Central memory CD4-positive, alpha-beta T cell (primary cell): Measurements from ENCODE around the gene LACTB.

Experiments
- DNase-seq: peaks from one replicate; pipeline ENCODE4 v3.0.0; 2022

Gene LACTB

DNA sequence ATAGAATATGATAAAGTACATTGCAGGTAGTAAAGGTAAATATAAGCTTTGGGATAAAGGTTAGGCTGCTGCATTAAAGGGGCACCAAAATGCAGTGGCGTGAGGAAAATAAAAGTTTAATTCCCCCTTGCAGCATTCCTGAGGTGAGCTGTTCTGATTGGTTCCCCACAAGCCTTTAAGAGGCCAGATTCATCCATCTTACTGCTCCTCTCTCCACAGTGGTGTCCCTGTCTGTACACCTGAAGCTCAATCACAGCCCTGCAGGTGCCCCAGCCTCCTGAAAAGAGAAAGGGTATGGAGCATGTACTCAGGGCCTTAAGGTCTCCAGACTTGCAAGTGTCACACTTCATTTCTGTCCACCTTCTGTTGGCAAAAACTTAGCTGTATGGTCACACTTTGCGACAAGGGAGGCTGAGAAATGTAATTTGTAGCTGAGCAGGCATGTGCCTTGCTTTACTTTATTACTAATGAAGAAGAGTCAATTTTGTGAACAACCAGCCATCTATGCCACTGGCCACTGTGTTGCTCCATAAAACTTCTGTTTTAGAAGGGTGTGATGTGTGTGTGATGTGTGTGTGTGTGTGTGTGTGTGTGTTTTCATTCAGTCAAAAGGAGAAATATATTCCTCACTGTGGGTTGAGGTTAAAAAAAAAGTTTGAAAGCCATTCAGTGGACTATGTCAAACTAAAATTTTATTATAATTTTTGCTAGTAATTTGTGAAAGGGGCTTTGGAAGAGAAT lies 12.8 kb downstream of the LACTB start:
- DNase-seq: no peak

DNA sequence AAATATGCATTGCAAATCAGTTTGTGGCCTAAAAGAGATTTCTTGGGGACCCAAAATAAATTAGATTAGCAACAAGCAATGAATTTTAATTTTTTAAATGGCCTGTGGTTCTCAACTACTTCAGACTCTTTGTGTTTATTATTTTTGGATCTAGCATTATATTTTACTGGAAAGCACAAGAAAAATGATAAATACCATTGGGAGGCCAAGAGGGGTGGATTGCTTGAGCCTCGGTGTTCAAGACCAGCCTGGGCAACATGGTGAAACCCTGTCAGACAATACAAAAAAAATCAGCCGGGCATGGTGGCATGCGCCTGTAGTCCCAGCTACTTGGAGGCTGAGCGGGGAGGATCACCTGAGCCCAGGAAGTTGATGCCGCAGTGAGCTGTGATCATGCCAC lies 13.6 kb downstream of the LACTB start:
- no peak for DNase-seq

- no peak for DNase-seq
These were observed 14.1 kb downstream of the LACTB start for GRCh38 chr15:63135804-63136203.

- no peak for DNase-seq
These were observed 15.1 kb downstream of the LACTB start for GRCh38 chr15:63136742-63137141.

GRCh38 chr15:63140936-63141335 lies 19.3 kb downstream of the LACTB start:
- no peak for DNase-seq

DNA sequence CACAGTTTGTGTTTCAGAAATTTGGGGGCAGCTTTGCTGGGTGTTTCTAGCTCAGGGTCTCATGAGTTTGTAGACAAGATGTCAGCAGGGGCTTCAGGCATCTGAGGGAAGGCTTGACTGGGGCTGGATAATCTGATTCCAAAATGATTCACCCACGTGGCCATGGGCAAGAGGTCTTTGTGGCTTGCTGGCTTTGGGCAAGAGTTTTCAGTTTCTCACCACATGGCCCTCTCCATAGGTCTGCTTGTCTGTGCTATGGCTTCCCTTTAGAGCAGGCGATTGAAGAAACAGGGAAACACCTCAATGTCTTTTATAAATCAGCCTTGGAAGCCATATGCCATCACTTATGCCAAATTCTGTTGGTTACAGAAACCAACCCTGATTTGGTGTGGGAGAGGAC lies 23.8 kb downstream of the LACTB start:
- DNase-seq: no peak

- no peak for DNase-seq
These were observed 25.0 kb downstream of the LACTB start for GRCh38 chr15:63146684-63147083.

DNA sequence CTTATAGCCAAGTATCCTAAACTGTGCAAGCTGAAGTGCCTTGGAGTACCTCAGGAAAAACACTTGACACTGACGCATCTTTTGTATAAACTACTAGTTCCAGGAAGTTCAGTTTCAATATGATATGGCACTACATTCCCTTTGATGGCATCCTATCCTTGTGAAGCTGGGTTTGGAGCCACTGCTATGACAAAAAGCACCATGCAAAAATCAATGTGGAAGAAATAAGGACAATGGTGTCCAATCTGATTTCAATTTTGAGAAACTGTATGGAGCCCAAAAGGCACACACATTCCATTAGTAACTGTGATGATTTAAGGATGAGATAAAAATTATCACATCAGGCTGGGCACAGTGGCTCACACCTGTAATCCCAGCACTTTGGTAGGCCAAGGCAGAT lies 30.0 kb downstream of the LACTB start:
- DNase-seq: no peak

DNA sequence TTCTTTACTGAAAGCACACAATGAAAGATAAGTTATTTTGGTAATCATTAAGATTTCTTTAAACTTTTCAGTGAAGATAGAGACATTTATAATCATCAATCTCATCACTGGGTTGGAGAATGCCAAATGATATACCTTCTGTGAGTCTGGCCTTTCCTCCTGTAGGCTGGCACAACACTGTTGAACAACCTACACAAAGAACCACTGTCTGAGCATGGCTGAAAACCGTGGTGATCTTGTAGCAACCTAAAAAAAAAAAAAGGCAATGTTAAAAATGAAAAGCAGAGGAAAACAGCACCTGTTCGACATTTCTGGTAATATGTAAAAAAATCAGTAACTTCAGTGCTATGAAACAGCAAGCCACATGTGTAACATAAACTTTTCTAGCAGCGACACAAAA lies 33.8 kb downstream of the LACTB start:
- DNase-seq: no peak

DNA sequence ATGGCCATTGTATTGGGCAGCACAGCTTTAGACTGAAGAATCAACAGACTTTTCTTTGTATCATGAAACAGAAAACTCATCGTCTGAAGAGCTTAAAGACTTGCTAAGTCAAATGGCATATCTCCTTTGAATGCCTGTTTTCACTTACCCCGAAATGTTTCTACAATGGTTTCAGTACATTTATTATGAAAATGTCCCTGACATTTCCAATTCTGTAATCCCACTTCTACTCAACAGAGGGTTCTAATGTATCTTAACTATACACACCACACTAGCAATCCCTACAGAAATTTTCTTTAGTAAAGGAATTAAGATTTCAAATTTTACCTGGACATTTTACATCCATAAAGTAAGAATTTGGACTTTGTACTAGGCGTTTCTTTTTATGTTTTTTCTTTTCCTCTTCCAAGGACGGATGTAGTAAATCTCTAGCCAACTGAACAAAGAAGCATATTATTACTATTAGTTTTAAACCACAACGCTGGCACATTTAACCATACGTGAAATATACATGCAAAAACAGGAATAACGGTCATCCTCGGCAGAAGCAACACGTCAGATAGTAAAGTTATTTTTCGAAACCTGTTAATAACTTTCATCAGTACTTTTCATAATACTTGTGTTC lies 34.5 kb downstream of the LACTB start:
- DNase-seq: no peak

- no peak for DNase-seq
These were observed 35.1 kb downstream of the LACTB start for GRCh38 chr15:63156755-63157117.

DNA sequence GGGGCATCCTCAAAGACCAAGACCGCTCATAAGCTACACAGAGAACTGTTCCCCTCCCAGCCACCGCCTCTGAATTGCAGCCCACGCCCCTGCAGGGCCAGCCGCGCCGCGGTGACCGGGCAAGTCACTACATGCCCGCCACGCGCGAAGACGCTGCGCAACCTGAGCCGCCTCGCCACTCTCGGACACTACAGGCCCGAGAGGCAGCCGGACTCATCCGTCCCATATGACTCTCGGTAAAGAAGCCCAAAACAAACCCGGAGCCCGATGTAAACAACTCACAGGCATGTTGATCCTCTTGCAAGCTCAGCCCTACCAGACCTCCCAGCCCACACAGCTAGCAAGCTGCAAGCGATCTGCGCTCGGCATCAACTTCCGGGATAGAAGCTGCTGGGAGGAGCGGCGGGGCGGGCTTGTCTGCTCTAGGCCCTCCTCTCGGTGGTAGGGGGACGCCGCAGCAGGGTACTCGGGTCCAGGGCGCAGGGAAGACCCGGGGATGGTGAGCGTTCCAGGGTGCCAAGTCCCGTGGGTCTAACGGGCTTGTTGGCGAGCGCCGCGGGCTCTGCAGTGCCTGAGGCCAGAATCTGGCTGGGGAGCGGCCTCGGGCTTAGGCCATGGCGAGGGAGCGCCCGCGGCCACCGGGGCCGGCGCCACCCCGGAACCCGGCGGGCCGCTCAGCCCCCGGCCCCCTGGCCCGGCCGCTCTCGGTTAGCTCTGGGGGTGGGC lies 35.6 kb downstream of the LACTB start, which contains the start of gene RPS27L:
TSS of gene RPS27L (minus strand) at position 360 of the 726 bp plus-strand sequence. CDS start at position 288, 72 bp downstream.
- peak; percentile 86 for DNase-seq

GRCh38 chr15:63157891-63158431 lies 36.3 kb downstream of the LACTB start:
- DNase-seq: no peak

DNA sequence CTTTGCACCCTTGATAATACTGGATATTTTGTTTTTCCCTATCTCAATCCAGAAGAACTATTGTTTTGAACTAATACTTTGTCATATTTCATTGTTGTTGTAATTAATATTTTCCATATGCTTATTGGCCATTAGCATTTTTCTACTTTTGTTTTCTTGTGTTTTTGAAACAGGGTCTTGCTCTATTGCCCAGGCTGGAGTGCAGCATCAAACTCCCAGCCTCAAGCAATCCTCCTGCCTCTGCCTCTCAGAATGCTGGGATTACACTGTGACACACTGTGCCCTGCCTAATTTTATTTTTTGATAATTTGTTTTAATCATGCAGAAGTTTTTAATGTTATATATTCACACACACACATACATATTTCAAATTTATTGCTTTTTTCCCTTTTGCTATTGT lies 39.0 kb downstream of the LACTB start:
- DNase-seq: no peak

DNA sequence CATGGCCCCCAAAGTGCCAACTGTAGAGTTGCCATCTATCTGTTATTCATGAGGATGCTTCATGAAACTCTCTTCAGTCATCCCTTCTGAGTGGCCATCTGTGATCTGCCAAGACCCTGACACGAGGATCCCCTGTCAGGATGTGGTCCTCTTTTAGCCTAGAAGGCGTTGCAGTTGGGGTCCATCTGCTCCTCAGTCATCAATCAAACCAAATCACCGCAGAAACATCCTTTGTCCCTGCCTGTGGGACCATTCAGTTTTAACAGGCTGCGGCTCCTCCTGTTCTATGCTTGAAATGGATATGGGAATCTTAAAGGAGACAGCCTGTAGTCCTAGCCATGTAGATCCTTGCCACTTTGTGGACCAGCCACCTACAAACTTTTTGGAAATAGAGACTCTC lies 41.6 kb downstream of the LACTB start:
- no peak for DNase-seq

DNA sequence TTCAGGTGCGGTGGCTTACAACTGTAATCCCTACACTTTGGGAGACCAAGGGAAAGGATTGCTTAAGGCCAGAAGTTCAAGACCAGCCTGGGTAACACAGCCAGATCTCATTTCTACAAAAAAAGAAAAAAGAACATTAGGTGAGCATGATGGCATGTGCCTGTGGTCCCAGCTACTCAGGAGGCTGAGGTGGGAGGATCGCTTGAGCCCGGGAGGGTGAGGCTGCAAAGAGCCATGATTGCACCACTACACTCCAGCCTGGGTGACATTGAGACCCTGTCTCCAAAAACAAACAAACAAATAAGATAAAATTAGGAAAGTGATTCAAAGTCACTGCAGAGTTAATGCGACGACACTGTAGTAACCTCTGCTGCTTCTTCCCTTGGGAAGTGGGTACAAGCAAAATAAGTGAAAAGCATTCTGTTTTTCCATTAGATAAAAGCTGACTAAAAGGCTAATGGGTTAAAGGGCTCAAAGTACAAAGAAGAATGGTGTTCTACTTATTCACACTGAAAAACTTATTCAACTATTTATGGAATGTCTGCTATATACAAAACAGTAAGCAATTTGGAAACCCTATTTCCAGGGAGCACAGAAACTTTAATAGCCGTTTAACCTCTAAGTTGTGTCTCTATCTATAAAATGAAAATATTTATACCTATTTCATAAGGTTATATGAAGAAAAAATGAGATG lies 43.7 kb downstream of the LACTB start:
- no peak for DNase-seq

DNA sequence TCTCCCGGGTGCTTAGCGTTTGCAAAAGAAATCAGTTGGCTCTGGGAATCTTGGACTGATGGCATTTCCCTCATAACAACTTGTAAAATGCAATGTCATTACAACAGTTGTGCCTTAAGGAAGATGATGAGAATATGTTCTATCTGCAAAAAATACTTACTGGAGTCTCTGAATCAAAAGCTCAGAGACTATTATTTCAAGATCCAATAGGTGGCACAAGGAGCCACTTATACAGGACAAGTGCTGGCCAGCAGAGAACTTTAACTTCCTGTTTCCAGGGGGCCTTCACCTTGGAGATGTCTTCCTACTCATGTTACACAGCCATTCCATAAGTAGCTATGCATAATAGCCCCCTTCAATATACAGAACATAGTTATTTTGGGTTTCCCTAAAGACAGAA lies 44.6 kb downstream of the LACTB start:
- DNase-seq: no peak

GRCh38 chr15:63169788-63170187 lies 48.1 kb downstream of the LACTB start:
- no peak for DNase-seq

DNA sequence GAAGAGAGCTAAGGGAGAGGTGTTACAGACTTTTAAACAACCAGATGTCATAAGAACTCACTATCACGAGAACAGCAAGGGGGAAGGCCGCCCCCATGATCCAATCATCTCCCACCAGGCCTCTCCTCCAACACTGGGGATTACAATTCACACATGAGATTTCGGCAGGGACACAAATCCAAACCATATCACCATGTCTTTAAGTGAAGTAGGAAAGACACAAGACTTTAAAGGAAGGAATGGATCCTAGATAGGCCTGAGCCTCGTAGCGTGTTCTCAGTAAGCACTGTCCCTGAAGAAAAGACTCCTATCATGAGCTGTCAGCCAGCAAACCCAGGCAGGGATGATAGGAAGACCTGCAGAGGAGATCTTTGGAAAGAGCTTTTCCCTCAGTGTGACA lies 50.7 kb downstream of the LACTB start:
- no peak for DNase-seq

DNA sequence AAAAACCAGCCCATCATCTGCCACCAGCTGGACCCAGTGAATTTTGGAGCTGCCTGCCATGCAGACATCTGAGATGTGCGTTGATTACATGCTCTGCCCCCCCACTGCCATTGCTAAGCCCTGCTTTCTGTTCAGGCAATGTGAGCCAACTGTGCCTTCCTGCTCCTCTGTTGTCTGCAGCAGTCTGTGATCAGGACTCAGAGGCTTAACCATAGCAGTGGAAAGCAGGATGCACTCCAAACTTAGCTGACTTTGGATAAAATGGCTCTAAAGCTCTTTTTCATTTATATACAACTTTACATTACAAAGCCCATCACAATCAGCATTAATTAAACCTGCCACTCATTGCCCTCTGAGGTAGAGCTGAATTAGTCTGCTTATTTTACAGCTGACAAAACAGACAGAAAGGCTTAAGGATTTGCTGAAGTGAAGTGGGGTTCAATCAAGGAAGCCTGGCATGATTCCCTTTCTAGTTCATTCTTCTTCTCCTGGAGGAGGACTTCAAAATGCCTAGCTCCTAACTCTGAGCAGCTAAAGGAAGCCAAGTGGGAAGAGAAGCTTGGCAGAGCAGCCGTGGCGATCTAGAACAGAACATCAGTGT lies 51.3 kb downstream of the LACTB start:
- DNase-seq: no peak

GRCh38 chr15:63176302-63176701 lies 54.6 kb downstream of the LACTB start:
- no peak for DNase-seq

- DNase-seq: no peak
These were observed 56.4 kb downstream of the LACTB start for GRCh38 chr15:63178034-63178433.

- no peak for DNase-seq
These were observed 59.1 kb downstream of the LACTB start for GRCh38 chr15:63180746-63181145.
